Tibial nerve (tissue), 3 donors: ENCODE results near the gene JMJD1C.

ENCODE experiments used
- CTCF ChIP-seq, 5 experiments: fragments of 200-600 bp in 3 of 5; fragments of 450-650 bp in 2 of 5; sonication (generic) in 3 of 5; IDR thresholded peaks; one replicate each; pipeline ENCODE4 v1.5.1; 2016 to 2019; ENCODE audit warnings: antibody characterized with exemption in 5 of 5, mild to moderate bottlenecking in 3 of 5, moderate library complexity in 2 of 5
- POLR2A ChIP-seq, 2 donors: fragments of 450-650 bp; IDR thresholded peaks; one replicate each; pipeline ENCODE4 v1.6.1; 2017; ENCODE audit warnings: antibody characterized with exemption in 2 of 2, mild to moderate bottlenecking in 2 of 2, moderate library complexity in 2 of 2

GRCh38 chr10:63169624-63170023 is 296.2 kb downstream of the JMJD1C start:
- no peak for TF ChIP-seq CTCF (IDR thresholded peaks at IDR 0.05)
- no peak for TF ChIP-seq POLR2A (IDR thresholded peaks at IDR 0.05)
